ENCODE measurements around the gene HMMR. TPM values are rescaled to one million over a fixed set of nuclear protein-coding genes. Genes with fewer than 3 reads are reported as not detected.
"Not testable (repeated sequence)": the region's sequence is repeated elsewhere in the genome, so short reads cannot be mapped to it uniquely, and the experiment has no call there.

The HMMR gene
- total RNA-seq, 8 experiments from 2014 or later: 0.86 to 37.5 (median 3.4) TPM

GRCh38 chr5:163532171-163533084 is 72.0 kb downstream of the HMMR start:
- peak; percentile 17 to 93 (median 78) for ATAC-seq (replicated peaks in 6 of 8)
- in situ Hi-C loops (cut with MboI; ENCODE audit: low pct_unique_long_range_greater_than_20kb in 2 of 9, low sequenced_read_pairs in 9 of 9, unreplicated experiment in 9 of 9): no loop called here
- Histone ChIP-seq H3K4me1 (replicated peaks in 1 of 2) (peaks cover 14 to 17% of the 10 kb centered on the region in 2 donors), H3K27ac (no peak overlapping the region), H3K4me3 (no peak overlapping the region)
- WGBS, 10 experiments: 0 to 93% (median 15%) methylated on average over 2 to 5 of the region's 5 CpGs; no CpG with 5 or more reads in 1 of the 10 experiments

- Histone ChIP-seq H3K27ac (no peak overlapping the region), H3K4me3 (no peak overlapping the region), H3K4me1 (replicated peaks in 1 of 2) (peaks cover 14 to 17% of the 10 kb centered on the region in 2 donors)
- WGBS, 10 experiments: 13 to 45% (median 23%) methylated on average over 1 to 2 of the region's 2 CpGs; no CpG with 5 or more reads in 4 of the 10 experiments
- no peak for ATAC-seq (replicated peaks in 6 of 8)
- in situ Hi-C loops (cut with MboI; ENCODE audit: low pct_unique_long_range_greater_than_20kb in 2 of 9, low sequenced_read_pairs in 9 of 9, unreplicated experiment in 9 of 9): no loop called here
Measured at GRCh38 chr5:163533223-163533622, 72.8 kb downstream of the HMMR start.

- H3K27ac ChIP-seq: no peak overlapping the region
- in situ Hi-C loops (cut with MboI; ENCODE audit: low pct_unique_long_range_greater_than_20kb in 2 of 9, low sequenced_read_pairs in 9 of 9, unreplicated experiment in 9 of 9): no loop called here
- no peak overlapping the region for H3K4me3 ChIP-seq
- ATAC-seq (replicated peaks in 6 of 8): no peak
- WGBS, 10 experiments: 0 to 86% (median 63%) methylated on average over 1 to 2 of the region's 2 CpGs; no CpG with 5 or more reads in 4 of the 10 experiments
- peaks cover 14 to 17% of the 10 kb centered on the region in 2 donors for H3K4me1 ChIP-seq (replicated peaks in 1 of 2)
Measured at GRCh38 chr5:163534492-163535094, 74.2 kb downstream of the HMMR start.

DNA sequence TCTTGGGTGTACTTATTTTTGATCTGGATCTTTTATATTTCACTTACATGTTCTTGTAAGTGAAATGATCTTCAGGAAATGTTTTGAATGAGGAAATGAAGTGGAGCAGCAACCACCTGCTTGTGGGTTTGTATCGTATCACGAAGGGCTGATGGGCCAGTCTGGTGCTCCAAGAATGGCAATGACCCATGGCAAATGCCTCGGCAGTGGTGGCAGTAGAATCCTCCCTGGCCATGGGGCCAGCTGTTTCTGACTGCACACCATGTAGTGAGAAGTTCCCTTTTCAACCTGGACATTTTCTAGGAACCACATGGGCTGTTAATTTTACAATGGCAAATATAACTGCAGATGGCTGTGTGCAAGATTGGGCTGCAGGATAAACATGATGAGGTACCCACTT is 74.9 kb downstream of the HMMR start:
- Histone ChIP-seq H3K27ac (no peak overlapping the region), H3K4me1 (replicated peaks in 1 of 2) (peaks cover 14 to 17% of the 10 kb centered on the region in 2 donors), H3K4me3 (no peak overlapping the region)
- ATAC-seq (replicated peaks in 6 of 8): no peak
- in situ Hi-C loops (cut with MboI; ENCODE audit: low pct_unique_long_range_greater_than_20kb in 2 of 9, low sequenced_read_pairs in 9 of 9, unreplicated experiment in 9 of 9): no loop called here
- WGBS, 10 experiments: 45 to 100% (median 86%) methylated on average over 1 to 3 of the region's 3 CpGs; no CpG with 5 or more reads in 4 of the 10 experiments

GRCh38 chr5:163536442-163536841 is 76.0 kb downstream of the HMMR start:
- ATAC-seq (replicated peaks in 6 of 8); H3K4me3 ChIP-seq; H3K27ac ChIP-seq; in situ Hi-C loops (cut with MboI; ENCODE audit: low pct_unique_long_range_greater_than_20kb in 2 of 9, low sequenced_read_pairs in 9 of 9, unreplicated experiment in 9 of 9): not testable (repeated sequence)
- peaks cover 13 to 17% of the 10 kb centered on the region in 2 donors for H3K4me1 ChIP-seq (replicated peaks in 1 of 2)
- 40% methylated on average over 1 of the region's 3 CpGs; no CpG with 5 or more reads in 9 of the 10 experiments for WGBS, 10 experiments

GRCh38 chr5:163540696-163541095 is 80.3 kb downstream of the HMMR start:
- no peak for ATAC-seq (replicated peaks in 6 of 8)
- WGBS, 10 experiments: 0 to 100% (median 86%) methylated on average over 1 of the region's 1 CpG; no CpG with 5 or more reads in 1 of the 10 experiments
- Histone ChIP-seq H3K4me3 (no peak overlapping the region), H3K27ac (no peak overlapping the region), H3K4me1 (replicated peaks in 1 of 2) (no peaks in the 10 kb centered on the region)
- in situ Hi-C loops (cut with MboI; ENCODE audit: low pct_unique_long_range_greater_than_20kb in 2 of 9, low sequenced_read_pairs in 9 of 9, unreplicated experiment in 9 of 9): no loop called here

Other genes starting within 250 kb of the HMMR start
- gene CCNG1, start 23.0 kb upstream of the HMMR start, total RNA-seq: 100 to 1,000 TPM; 141 to 258 (median 173) TPM
- gene NUDCD2, start 530 bp upstream of the HMMR start, total RNA-seq: 10 to 100 TPM; 17.3 to 35.4 (median 19.4) TPM
- gene MAT2B, start 45.0 kb downstream of the HMMR start, total RNA-seq: 10 to 100 TPM; 30.2 to 90.3 (median 46.4) TPM

All from motor neuron (in vitro differentiated cells).